ENCODE data around the gene NFIA. TPM values are rescaled to one million over a fixed set of nuclear protein-coding genes. Genes with fewer than 3 reads are reported as not detected.

NFIA gene
- total and polyA plus RNA-seq, 2 donors (not counting 1 experiment from before 2014, with no cell fraction given), result 0.28 to 0.54 TPM

DNA sequence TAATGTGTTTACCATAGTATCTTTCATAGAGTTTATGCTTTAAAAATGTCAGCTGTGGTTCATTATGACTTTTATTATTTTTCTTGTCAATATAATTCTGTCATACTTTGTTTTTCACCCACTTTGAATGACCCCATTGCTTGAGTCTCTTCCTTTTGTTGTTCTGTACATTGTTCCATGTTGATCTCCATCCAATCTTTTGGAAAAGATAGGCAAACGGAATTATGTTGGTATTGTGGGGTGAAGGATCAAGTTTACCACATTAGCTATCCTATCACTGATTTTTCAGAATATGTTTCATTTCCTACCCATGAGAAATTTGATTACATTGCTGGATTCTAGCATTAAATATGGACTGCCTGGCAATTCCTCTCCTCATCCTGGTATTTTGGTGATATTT, 196.6 kb downstream of the NFIA start:
- DNase-seq (no peak), ATAC-seq (ENCODE audit: low read depth) (no peak)
- CTCF ChIA-PET, result no interaction called here
- H2AFZ ChIP-seq (ENCODE audit: insufficient read depth, low read depth, low read length, poor library complexity, severe bottlenecking), result no peak overlapping the region
- Mint-ChIP-seq H3K27ac (no peak overlapping the region), H3K4me3 (no peak overlapping the region), H3K9me3 (ENCODE audit: insufficient read depth) (no peaks in the 10 kb centered on the region), H3K4me1 (peaks cover 5% of the 10 kb centered on the region), H3K27me3 (peaks cover 7% of the 10 kb centered on the region)
- TF ChIP-seq, protein P1, sequence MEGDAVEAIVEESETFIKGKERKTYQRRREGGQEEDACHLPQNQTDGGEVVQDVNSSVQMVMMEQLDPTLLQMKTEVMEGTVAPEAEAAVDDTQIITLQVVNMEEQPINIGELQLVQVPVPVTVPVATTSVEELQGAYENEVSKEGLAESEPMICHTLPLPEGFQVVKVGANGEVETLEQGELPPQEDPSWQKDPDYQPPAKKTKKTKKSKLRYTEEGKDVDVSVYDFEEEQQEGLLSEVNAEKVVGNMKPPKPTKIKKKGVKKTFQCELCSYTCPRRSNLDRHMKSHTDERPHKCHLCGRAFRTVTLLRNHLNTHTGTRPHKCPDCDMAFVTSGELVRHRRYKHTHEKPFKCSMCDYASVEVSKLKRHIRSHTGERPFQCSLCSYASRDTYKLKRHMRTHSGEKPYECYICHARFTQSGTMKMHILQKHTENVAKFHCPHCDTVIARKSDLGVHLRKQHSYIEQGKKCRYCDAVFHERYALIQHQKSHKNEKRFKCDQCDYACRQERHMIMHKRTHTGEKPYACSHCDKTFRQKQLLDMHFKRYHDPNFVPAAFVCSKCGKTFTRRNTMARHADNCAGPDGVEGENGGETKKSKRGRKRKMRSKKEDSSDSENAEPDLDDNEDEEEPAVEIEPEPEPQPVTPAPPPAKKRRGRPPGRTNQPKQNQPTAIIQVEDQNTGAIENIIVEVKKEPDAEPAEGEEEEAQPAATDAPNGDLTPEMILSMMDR (IDR thresholded peaks at IDR 0.05), result no peak
- TF ChIP-seq EZH2 (IDR thresholded peaks at IDR 0.05; ENCODE audit: borderline replicate concordance, insufficient read depth, low read depth, low read length, poor library complexity, severe bottlenecking), result no peak
- no peaks in the 10 kb centered on the region for H3K9me3 ChIP-seq (ENCODE audit: control extremely low read depth in 1 of 3, control insufficient read depth in 2 of 3, insufficient read depth in 1 of 3, low read length in 2 of 3)
- H3K27me3 ChIP-seq (replicated peaks in 1 of 4; ENCODE audit: control extremely low read depth in 1 of 4, control insufficient read depth in 3 of 4, insufficient read depth in 4 of 4, low read length in 3 of 4), result no peaks in the 10 kb centered on the region
- intact Hi-C loops (cut with micrococcal nuclease), result no loop called here
- no peaks in the 10 kb centered on the region for H3K4me1 ChIP-seq (ENCODE audit: control insufficient read depth in 2 of 2, insufficient read depth in 2 of 2, low read length in 2 of 2)
- H4K20me1 ChIP-seq (ENCODE audit: control insufficient read depth, insufficient read depth, low read length, poor library complexity, severe bottlenecking), result no peaks in the 10 kb centered on the region
- H3K9ac ChIP-seq (ENCODE audit: low read length), result no peak overlapping the region
- WGBS (ENCODE audit: insufficient coverage), result no CpG with 5 or more reads among the region's 1 CpG
- POLR2A ChIA-PET, result no interaction called here
- H3K36me3 ChIP-seq (replicated peaks in 1 of 2; ENCODE audit: control extremely low read depth in 1 of 2, control insufficient read depth in 1 of 2, extremely low read depth in 1 of 2, insufficient read depth in 2 of 2, low read length in 1 of 2), result no peaks in the 10 kb centered on the region
- no peak overlapping the region for H3K4me2 ChIP-seq (replicated peaks; ENCODE audit: low read depth, low read length, poor library complexity, severe bottlenecking)
- no peak overlapping the region for H3K4me3 ChIP-seq (ENCODE audit: control extremely low read depth in 1 of 5, extremely low read depth in 1 of 5, insufficient read depth in 1 of 5, low read depth in 2 of 5, low read length in 4 of 5)
- H3K79me2 ChIP-seq (ENCODE audit: control insufficient read depth, insufficient read depth, low read length), result no peaks in the 10 kb centered on the region
- H3K27ac ChIP-seq (ENCODE audit: low read length in 2 of 2), result no peak overlapping the region

DNA sequence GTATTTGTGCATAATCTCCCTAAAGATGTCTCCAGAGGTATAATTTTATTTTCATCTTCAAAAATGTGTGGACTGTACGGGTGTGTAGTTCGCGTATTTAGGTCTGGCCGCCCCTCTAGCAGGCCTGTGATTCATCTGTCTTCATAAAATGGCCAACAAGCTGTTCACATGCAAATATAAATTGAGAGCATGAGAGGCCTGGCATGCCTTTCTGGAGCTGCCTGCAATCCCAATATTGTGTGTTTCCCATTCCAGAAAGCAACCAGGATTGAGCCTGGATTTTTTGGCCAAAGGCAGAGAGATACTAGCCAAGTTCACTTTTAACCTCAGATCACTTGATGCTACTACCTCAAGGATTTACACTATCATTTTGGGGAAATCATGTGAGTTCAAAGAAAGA, 197.2 kb downstream of the NFIA start:
- no peaks in the 10 kb centered on the region for H3K27me3 ChIP-seq (replicated peaks in 1 of 4; ENCODE audit: control extremely low read depth in 1 of 4, control insufficient read depth in 3 of 4, insufficient read depth in 4 of 4, low read length in 3 of 4)
- H3K9me3 ChIP-seq (ENCODE audit: control extremely low read depth in 1 of 3, control insufficient read depth in 2 of 3, insufficient read depth in 1 of 3, low read length in 2 of 3), result no peaks in the 10 kb centered on the region
- H3K27ac ChIP-seq (ENCODE audit: low read length in 2 of 2), result no peak overlapping the region
- POLR2A ChIA-PET, result no interaction called here
- H3K9me3 Mint-ChIP-seq (ENCODE audit: insufficient read depth), result no peaks in the 10 kb centered on the region
- no peak for DNase-seq
- ATAC-seq (ENCODE audit: low read depth), result no peak
- H3K4me3 Mint-ChIP-seq, result no peak overlapping the region
- intact Hi-C loops (cut with micrococcal nuclease), result no loop called here
- H3K4me2 ChIP-seq (replicated peaks; ENCODE audit: low read depth, low read length, poor library complexity, severe bottlenecking), result no peak overlapping the region
- no peaks in the 10 kb centered on the region for H4K20me1 ChIP-seq (ENCODE audit: control insufficient read depth, insufficient read depth, low read length, poor library complexity, severe bottlenecking)
- H3K27ac Mint-ChIP-seq, result no peak overlapping the region
- TF ChIP-seq, protein P1 (IDR thresholded peaks at IDR 0.05), result no peak
- no peak for TF ChIP-seq EZH2 (IDR thresholded peaks at IDR 0.05; ENCODE audit: borderline replicate concordance, insufficient read depth, low read depth, low read length, poor library complexity, severe bottlenecking)
- no peaks in the 10 kb centered on the region for H3K4me1 ChIP-seq (ENCODE audit: control insufficient read depth in 2 of 2, insufficient read depth in 2 of 2, low read length in 2 of 2)
- CTCF ChIA-PET, result no interaction called here
- H3K4me3 ChIP-seq (ENCODE audit: control extremely low read depth in 1 of 5, extremely low read depth in 1 of 5, insufficient read depth in 1 of 5, low read depth in 2 of 5, low read length in 4 of 5), result no peak overlapping the region
- H2AFZ ChIP-seq (ENCODE audit: insufficient read depth, low read depth, low read length, poor library complexity, severe bottlenecking), result no peak overlapping the region
- H3K79me2 ChIP-seq (ENCODE audit: control insufficient read depth, insufficient read depth, low read length), result no peaks in the 10 kb centered on the region
- peaks cover 7% of the 10 kb centered on the region for H3K27me3 Mint-ChIP-seq
- H3K9ac ChIP-seq (ENCODE audit: low read length), result no peak overlapping the region
- H3K36me3 ChIP-seq (replicated peaks in 1 of 2; ENCODE audit: control extremely low read depth in 1 of 2, control insufficient read depth in 1 of 2, extremely low read depth in 1 of 2, insufficient read depth in 2 of 2, low read length in 1 of 2), result no peaks in the 10 kb centered on the region
- peaks cover 5% of the 10 kb centered on the region for H3K4me1 Mint-ChIP-seq
- 87% methylated on average over 3 of the region's 4 CpGs for WGBS (ENCODE audit: insufficient coverage)

All from B cell (primary cell).